Right atrium auricular region (tissue), 2 donors: ENCODE measurements around the gene EMP1. TPM values are rescaled to one million over a fixed set of nuclear protein-coding genes. Genes with fewer than 3 reads are reported as not detected.

Experiments used
- DNase-seq: peaks from one replicate; pipeline ENCODE4 v3.0.0-alpha.2; 2019; ENCODE audit warnings: low spot score
- H3K27ac ChIP-seq, 2 donors: fragments of 200-600 bp; sonication (generic); 1 replicate in 1 of 2; 2 replicates in 1 of 2; pipeline ENCODE4 v1.5.1; 2016 to 2019
- H3K27me3 ChIP-seq, 2 donors: fragments of 200-600 bp; sonication (generic); one replicate each; pipeline versions ENCODE4 v1.5.1 to v1.6.0; 2017 to 2019
- H3K36me3 ChIP-seq: fragments of 200-600 bp; sonication (generic); one replicate; pipeline ENCODE4 v1.5.1; 2016
- H3K4me1 ChIP-seq, 2 donors: fragments of 200-600 bp; sonication (generic); one replicate each; pipeline versions ENCODE4 v1.5.1 to v1.6.0; 2017 to 2019
- H3K4me3 ChIP-seq, 2 donors: fragments of 200-600 bp; sonication (generic); 1 replicate in 1 of 2; 2 replicates in 1 of 2; pipeline ENCODE4 v1.5.1; 2017 to 2019; ENCODE audit warnings: mild to moderate bottlenecking in 1 of 2, moderate library complexity in 1 of 2
- H3K9me3 ChIP-seq, 2 donors: fragments of 200-600 bp; sonication (generic); one replicate each; pipeline ENCODE4 v1.5.1; 2019
- total RNA-seq, 2 donors: library from RNA; depleted of rRNA; stranded (reverse); fragments of >200 nt; gene quantifications; one replicate each; pipeline ENCODE4 v1.1.0, GENCODE V29; 2016
- TF ChIP-seq, protein P1 (sequence below), 2 donors: fragments of 200-600 bp; sonication (generic); IDR thresholded peaks; one replicate each; pipeline ENCODE4 v1.5.1; 2019; ENCODE audit warnings: antibody characterized with exemption in 2 of 2

EMP1 gene
- total RNA-seq, 2 donors from 2014 or later, result 188 to 208 TPM

GRCh38 chr12:13198241-13198640 lies 1.7 kb downstream of the EMP1 start:
- Histone ChIP-seq H3K27ac (peak overlapping the region; percentile 84 to 92), H3K4me3 (peak overlapping the region; percentile 61 to 65), H3K4me1 (peaks cover 0 to 66% of the 10 kb centered on the region in 2 donors)

DNA sequence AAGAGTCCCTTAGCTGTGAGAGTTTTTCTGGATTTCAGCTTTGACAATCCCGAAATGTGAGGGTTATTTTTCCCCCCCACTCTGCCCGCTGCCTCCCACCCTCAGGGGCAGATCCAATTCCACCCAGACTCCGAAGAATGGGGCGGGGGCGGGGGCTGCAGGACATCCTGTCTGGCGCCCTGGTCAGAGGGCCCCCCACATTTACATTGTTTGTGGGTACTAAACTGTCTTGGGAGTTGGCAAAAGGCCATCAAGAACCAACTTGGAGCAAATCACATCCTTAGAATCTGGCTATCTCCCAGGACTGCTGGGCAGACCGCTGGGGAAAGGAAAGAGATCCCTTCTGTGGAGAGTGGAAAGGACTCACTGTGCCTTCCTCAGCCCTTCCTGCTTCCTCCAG lies 2.4 kb downstream of the EMP1 start:
- Histone ChIP-seq H3K4me1 (peaks cover 0 to 73% of the 10 kb centered on the region in 2 donors), H3K9me3 (no peaks in the 10 kb centered on the region), H3K27ac (peak overlapping the region; percentile 84 to 92), H3K27me3 (no peaks in the 10 kb centered on the region), H3K36me3 (no peaks in the 10 kb centered on the region), H3K4me3 (peak overlapping the region; percentile 61 to 65)
- TF ChIP-seq, protein P1, sequence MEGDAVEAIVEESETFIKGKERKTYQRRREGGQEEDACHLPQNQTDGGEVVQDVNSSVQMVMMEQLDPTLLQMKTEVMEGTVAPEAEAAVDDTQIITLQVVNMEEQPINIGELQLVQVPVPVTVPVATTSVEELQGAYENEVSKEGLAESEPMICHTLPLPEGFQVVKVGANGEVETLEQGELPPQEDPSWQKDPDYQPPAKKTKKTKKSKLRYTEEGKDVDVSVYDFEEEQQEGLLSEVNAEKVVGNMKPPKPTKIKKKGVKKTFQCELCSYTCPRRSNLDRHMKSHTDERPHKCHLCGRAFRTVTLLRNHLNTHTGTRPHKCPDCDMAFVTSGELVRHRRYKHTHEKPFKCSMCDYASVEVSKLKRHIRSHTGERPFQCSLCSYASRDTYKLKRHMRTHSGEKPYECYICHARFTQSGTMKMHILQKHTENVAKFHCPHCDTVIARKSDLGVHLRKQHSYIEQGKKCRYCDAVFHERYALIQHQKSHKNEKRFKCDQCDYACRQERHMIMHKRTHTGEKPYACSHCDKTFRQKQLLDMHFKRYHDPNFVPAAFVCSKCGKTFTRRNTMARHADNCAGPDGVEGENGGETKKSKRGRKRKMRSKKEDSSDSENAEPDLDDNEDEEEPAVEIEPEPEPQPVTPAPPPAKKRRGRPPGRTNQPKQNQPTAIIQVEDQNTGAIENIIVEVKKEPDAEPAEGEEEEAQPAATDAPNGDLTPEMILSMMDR (IDR thresholded peaks at IDR 0.05), result no peak
- no peak for DNase-seq

More at GRCh38 chr12:13198241-13198640, 1.7 kb downstream of the EMP1 start:
- no peaks in the 10 kb centered on the region for H3K27me3 ChIP-seq
- H3K36me3 ChIP-seq, result no peaks in the 10 kb centered on the region
- DNase-seq, result no peak
- TF ChIP-seq, protein P1 (IDR thresholded peaks at IDR 0.05), result no peak
- H3K9me3 ChIP-seq, result no peaks in the 10 kb centered on the region

- Histone ChIP-seq H3K4me3 (peak overlapping the region; percentile 61 to 65), H3K27me3 (no peaks in the 10 kb centered on the region), H3K36me3 (peaks cover 4% of the 10 kb centered on the region), H3K27ac (peak overlapping the region; percentile 84 to 92), H3K4me1 (peaks cover 0 to 74% of the 10 kb centered on the region in 2 donors), H3K9me3 (no peaks in the 10 kb centered on the region)
- TF ChIP-seq, protein P1 (IDR thresholded peaks at IDR 0.05), result no peak
- no peak for DNase-seq
Observed at GRCh38 chr12:13199592-13199991, 3.1 kb downstream of the EMP1 start.

- TF ChIP-seq, protein P1 (IDR thresholded peaks at IDR 0.05), result no peak
- Histone ChIP-seq H3K27ac (peak overlapping the region; percentile 18 to 65), H3K27me3 (no peaks in the 10 kb centered on the region), H3K9me3 (no peaks in the 10 kb centered on the region), H3K4me1 (peaks cover 0 to 72% of the 10 kb centered on the region in 2 donors), H3K36me3 (peaks cover 5% of the 10 kb centered on the region), H3K4me3 (peak overlapping the region; percentile 19 to 61)
- DNase-seq, result no peak
Observed at GRCh38 chr12:13200841-13201240, 4.3 kb downstream of the EMP1 start.

DNA sequence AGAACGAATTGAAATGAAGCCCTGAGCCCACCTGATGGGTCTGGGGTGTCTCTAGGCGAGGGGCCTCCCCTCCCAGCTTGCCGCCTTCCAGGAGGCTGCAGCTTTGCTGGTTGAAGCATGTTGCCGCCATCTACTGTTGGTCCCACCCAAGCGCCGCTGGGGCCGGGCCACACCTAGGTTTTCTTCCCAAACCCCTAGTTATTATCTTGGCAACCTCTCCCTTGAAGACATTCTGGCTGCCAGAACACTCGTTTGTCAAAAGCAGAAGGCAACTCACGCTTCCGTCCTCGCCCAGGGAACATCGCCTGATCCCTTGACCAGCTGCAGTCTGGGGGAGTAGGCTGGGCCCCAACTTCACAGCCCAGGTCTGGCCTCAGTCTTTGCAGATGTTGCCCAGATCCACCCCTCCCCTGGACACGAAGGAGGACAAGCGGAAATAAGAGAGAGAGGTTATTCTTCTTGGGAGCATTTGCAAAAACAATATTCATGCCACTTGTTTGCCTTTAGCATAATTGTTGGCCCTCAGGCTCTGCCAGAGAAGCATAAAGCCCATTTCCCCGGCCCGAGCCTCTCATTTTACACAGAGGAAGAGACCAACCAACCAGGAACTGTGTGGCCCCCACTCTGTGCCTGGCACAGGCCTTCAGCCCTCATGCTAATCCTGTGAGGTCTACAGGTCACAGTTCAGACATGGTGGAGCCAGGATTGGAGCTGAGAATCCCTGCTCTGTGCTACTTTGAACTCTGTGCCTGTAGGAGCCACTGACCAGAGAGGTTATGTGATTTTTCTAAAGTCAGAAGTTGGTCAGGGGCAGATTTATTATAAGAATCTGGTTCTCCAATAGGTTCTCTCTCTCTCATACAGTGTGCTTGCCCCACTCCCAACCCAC lies 6.8 kb downstream of the EMP1 start:
- H3K27ac ChIP-seq, result peak overlapping the region; percentile 18 to 65
- no peaks in the 10 kb centered on the region for H3K27me3 ChIP-seq
- no peaks in the 10 kb centered on the region for H3K9me3 ChIP-seq
- H3K4me3 ChIP-seq, result peak overlapping the region; percentile 11 to 61
- peaks cover 0 to 90% of the 10 kb centered on the region in 2 donors for H3K4me1 ChIP-seq
- H3K36me3 ChIP-seq, result peaks cover 5% of the 10 kb centered on the region
- DNase-seq, result peak; percentile 83
- TF ChIP-seq, protein P1 (IDR thresholded peaks at IDR 0.05), result peak; percentile 24 to 61
